Activated CD8-positive, alpha-beta memory T cell treated with anti-CD3 and anti-CD28 coated beads, Interleukin-2, amount 50 U/mL, for 24 hours (primary cell): ENCODE measurements around the gene SLC16A3.

Experiments
- DNase-seq: peaks from one replicate; pipeline ENCODE4 v3.0.0-alpha.2; 2020; ENCODE audit errors: extremely low read depth

SLC16A3 gene

GRCh38 chr17:82236142-82236971, 7.5 kb downstream of the SLC16A3 start:
- no peak for DNase-seq

- DNase-seq: no peak
These were observed 8.4 kb downstream of the SLC16A3 start for GRCh38 chr17:82237083-82237745.

DNA sequence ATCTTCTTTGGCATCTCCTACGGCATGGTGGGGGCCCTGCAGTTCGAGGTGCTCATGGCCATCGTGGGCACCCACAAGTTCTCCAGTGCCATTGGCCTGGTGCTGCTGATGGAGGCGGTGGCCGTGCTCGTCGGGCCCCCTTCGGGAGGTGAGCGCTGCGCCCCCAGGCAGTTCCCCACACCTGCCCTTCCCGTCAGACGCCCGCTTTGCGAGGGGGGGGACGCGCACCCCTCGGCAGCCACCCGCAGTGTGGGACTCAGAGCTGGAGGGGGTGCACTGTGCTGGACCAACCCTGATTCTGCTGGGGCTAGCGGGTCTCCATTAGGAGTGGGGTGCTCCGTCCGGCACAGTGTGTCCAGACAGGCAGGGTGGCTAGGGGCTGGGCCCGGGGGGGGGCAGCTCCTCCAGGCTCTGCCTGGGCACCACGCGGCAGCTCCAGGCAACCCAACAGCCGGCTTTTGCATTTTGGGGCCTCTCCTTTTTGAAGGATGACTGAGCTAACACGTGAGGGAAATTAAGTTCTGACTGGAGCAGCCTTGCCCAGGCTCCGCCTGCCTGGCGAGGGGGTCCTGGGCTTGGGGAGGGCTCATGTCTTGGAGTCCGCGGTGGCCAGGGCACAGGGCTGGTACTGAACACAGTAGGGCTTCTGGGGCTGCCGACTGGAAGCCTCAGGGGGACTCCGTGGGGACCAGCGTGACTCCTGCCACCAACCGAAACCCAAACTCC, 9.1 kb downstream of the SLC16A3 start:
- no peak for DNase-seq

DNA sequence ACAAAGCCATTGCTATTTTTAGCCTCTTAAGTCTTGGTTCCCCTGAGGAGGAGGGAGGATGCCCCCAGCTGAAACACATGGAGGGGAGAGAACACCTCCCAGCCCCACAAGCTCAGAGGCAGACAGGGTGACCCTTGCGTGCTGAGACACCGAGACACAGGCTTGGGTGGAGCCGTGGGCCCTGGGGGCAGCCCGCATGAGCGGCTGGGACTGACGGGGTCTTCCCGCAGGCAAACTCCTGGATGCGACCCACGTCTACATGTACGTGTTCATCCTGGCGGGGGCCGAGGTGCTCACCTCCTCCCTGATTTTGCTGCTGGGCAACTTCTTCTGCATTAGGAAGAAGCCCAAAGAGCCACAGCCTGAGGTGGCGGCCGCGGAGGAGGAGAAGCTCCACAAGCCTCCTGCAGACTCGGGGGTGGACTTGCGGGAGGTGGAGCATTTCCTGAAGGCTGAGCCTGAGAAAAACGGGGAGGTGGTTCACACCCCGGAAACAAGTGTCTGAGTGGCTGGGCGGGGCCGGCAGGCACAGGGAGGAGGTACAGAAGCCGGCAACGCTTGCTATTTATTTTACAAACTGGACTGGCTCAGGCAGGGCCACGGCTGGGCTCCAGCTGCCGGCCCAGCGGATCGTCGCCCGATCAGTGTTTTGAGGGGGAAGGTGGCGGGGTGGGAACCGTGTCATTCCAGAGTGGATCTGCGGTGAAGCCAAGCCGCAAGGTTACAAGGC, 9.8 kb downstream of the SLC16A3 start:
- peak; percentile 42 for DNase-seq

DNA sequence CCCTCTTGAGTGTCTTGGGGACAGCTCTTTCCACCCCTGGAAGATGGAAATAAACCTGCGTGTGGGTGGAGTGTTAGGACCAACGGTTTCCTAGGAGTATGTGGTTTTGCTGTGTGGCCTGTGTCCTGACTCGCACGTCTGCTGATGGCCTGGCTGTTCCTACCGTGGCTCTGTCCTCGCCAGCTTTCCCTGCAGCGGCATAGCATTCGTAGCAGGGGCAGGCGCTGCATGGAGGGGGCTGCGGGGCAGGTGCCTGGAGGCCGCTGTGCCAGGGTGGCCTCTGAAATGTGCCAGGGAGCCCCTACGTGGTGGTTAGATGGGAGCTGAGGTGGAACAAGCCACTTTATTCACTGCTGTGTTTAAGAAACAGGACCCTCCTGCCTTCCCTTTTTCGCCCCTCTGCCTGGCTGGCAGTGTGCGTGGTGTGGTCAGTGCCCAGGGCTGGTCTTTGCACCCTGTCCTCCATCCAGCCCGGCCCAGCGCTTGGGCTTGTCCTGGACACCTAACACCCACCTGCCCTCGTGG, 10.6 kb downstream of the SLC16A3 start:
- no peak for DNase-seq

- no peak for DNase-seq
These were observed 11.2 kb downstream of the SLC16A3 start for GRCh38 chr17:82239926-82240505.

DNA sequence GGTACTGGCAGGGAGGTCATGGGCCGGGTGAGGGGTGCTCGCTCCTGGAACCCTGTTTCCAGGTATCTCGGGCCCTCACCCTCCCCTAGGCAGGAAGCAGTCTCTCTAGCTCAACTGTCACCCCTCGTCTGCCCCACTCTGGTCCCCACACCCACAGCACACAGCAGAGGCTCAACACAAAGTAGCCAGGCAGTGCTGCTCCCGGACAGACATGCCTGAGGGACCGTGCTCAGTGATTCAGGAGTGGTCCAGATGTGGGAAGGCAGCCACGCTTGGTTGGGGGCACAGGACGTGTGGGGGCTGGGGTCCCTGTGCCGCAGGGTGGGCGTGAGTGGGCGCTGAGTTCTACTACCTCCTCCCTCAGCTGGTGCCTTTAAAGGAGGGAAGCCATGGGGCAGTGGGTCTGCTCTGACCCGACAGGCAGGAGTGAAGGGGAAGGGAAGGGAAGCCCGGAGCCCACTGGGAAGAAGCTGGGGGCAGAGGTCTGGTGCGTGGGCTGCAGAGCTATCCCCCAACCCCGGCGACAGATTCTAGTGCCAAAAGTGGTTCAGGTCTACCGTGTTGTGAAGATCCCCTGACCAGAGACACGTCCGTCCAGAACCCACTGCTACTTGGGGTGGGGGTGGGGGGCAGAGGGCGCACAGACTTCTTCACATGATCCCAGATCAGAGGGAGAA, 11.8 kb downstream of the SLC16A3 start:
- DNase-seq: no peak

GRCh38 chr17:82241183-82241925, 12.5 kb downstream of the SLC16A3 start:
- DNase-seq: no peak

DNA sequence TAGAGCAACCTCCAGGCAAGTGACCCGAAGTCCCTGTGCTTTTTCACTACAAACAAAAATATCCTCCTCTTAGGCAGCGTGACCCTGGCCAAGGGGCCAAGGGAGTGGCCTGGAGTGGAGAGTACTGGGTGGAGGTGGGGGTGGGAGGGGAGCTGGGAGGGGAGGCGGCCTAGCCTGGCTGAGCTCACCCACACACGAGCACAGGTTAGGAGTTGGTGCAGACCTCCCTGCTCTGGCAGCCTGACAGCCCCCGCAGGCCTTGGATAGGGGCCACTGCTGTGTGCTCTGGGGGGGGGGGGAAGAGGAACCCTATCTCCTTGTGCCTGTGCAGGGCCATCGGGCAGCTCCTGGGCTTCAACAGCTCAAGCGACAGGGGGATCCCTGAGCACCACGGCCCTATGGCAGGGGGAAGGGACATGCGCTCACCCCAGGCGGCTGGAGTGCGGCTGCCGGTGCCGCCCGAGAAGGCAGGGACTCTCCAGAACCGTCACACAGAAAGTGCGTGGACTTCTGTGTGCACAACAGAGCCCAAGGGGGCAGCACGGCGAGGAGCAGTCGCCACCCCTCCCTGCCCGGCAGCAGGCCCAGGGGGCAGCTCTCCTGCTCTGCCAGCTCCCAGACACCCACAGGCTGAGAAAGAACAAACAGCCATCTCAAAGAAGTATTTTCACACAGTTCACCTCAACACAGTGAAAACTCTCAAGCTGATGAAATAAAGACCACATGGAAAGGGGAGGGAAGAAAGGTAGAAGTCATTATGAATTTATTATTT, 13.3 kb downstream of the SLC16A3 start:
- DNase-seq: no peak

DNA sequence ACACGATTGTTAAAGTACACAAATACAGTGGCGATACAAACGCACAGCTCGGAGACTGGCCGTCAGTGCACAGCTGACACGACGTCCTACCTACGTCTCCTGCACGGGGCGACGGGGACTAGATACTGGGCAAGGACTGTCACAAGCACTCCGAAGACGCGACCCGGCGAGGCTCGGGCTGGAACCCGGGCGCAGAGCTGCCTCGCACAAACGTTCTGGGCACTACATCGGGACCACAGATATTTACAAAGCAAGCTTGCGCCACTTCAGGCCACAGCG, 13.8 kb downstream of the SLC16A3 start:
- DNase-seq: no peak

- no peak for DNase-seq
These were observed 14.3 kb downstream of the SLC16A3 start for GRCh38 chr17:82242977-82243647.

DNA sequence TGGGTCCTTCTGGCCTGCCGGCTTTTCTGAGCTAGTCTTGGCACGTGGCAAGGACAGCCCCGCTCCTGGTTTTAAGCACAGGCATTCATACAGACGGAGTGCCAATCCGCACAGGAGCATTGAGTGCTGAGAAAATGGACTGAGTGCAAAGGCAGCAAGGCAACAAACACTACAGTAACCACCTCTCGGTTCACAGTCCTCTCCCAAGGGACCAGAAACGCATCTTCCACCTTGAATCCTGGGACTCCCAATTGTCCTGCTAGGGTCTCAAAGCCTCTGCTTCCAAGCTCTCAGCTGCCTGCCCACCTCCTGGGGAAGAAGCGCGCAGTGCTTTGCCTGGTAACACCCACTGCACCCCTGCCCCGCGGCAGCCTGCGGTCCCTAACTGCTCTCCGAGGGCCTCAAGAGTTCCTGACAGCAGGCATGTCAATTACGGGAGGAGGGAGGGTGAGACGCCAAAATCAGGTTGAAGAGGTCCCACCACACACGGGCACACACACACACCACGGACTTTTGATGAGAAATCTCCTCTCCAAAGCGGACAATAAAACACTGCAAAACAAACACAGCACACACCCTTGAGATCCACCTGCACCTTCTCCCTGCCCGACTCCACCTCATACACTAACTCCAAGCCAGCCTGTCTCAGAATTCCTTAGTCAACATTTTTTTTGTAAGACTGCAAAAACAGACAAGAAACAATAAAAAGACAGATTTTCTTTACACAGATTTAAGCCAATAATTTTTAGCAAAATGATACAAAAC, 15.0 kb downstream of the SLC16A3 start:
- no peak for DNase-seq

DNA sequence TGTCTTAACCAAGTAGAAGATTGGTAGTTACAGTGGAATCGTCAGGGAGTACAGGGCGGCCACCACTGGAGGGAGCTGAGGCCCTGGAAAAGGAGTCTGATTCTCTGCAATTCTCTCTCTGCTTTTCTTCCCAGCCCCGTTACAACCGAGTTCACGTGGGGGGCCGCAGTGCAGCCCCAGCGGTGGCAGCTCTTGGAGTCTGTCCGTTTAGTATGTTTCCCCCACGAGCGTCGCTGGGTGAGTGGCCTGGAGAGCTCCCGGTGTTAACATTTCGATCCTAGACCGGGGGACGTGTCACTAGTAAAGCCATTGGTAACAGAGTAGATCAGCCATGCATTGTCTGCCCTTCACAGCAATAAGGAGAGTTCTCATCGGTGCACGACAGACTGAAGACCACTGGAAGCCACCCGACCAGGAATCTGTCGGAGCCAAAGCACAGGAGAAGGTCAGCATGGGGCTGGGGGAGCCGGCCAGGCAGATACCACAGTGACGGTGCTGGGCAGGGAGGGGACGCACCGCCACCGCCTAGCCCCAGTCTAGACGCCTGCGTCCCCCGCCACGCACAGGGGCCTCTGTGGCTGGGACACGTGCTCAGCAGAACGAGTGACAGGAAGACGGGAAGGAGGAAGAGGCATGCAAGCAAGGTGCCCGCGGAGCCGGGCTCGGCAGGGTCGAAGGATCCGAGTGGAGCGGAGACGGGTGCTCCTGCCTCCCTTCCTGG, 15.7 kb downstream of the SLC16A3 start:
- DNase-seq: no peak

DNA sequence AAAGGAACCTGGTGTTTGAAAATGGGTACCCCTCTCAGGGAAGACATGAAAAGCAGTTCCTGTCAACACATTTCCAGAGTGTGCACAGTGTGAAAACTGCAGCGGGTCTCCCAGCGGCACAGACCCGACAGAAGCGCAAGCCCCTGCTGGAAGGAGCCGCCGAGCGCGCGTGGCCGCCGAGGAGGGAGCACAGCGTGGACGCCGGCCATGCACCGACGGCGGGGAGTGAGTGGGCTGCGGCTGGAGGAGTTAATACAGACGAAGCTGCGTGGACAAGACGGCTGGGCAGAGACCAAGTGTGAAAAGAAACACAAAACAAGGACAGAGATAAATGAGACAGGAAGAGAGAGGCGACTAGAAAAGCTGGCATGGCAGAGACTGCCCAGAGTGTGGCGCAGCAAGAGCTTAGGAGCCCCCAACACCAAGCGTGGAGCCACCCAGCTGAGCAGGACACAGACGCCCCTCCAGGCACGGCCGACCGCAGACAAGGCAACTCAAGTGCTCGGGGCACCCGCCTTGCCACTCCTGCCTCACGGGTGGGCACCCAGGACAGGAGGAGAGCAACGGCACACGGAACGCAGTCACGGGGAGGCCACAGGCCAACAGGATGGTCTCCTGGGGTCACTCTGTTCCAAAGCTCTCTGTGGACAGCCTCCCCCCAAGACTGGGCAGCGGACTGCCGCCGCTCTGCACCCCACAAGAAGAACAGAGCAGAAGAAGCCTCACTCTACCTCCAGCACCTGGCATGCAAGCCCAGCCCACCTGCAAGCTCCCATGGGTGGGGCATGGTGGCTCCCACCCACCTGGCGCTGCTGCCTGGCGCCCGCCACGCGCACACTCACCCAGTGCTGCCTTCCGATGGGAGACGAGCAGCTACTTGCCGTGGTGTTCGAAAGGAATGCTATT, 16.5 kb downstream of the SLC16A3 start:
- no peak for DNase-seq

- DNase-seq: no peak
These were observed 17.2 kb downstream of the SLC16A3 start for GRCh38 chr17:82246040-82246364.

DNA sequence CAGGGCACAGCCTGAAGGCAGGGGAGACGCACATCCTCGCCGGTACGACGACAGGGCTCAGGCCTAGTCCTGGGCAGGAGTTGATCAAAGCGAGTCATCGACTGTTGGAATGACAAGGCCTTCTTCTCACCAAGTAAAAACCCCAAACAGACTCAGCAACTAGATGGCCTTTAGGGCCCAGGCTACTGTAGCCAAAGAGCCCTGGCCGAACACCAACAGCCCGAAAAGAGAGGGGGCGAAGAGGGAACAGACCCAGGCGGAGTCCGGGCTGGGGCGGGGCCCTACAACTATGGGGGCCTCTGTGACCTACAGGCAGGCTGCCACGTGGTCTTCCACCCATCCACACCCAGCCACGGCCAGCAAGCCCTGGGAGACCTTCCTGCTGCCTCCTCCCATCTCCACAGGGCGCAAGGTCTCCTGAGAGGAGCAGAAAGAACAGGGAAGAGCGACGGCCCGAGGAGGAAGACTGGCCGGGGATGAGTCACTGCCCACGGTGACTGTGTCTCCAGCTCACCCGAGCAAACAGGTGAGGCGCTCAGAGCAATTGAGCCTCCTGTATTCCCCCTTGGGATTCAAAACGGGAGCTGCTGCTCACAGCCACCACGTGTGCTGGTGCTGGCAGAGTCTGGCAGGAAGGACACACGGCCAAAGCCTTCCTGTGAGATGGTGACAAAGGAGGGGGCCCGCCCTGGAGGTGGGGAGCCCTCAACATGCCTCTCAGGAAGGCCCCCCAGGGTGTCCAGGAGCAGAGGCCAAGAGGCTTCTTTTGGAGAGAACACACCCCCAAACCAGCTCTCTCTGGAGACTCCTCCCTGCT, 17.7 kb downstream of the SLC16A3 start:
- DNase-seq: no peak
